Astrocyte (in vitro differentiated cells and primary cell): ENCODE results near the gene FECH. TPM values are rescaled to one million over a fixed set of nuclear protein-coding genes. Genes with fewer than 3 reads are reported as not detected.

Experiments used
- DNase-seq: peaks from one replicate; pipeline ENCODE4 v3.0.0-alpha.2; 2010; ENCODE audit warnings: low read depth
- FAIRE-seq: peaks from 2 replicates; lab custom pipeline; 2011; peaks lifted over from hg19 to GRCh38; lab: Jason Lieb, UNC
- H2AFZ ChIP-seq: 2 replicates; pipeline ENCODE4 v1.6.0; 2012; ENCODE audit warnings: low read depth, low read length, inconsistent platforms
- H3K27ac ChIP-seq: 2 replicates; pipeline ENCODE4 v1.5.1; 2011; ENCODE audit warnings: low read depth, low read length, inconsistent platforms
- H3K27me3 ChIP-seq: 2 replicates; pipeline ENCODE4 v1.6.0; 2011; ENCODE audit warnings: low read length, inconsistent platforms; ENCODE audit not compliant: insufficient read depth
- H3K36me3 ChIP-seq: 2 replicates; pipeline ENCODE4 v1.5.1; 2011; ENCODE audit warnings: low read length, inconsistent platforms; ENCODE audit not compliant: insufficient read depth
- H3K4me1 ChIP-seq: 2 replicates; pipeline ENCODE4 v1.5.1; 2011; ENCODE audit warnings: low read length, inconsistent platforms; ENCODE audit not compliant: insufficient read depth
- H3K4me2 ChIP-seq: 2 replicates; pipeline ENCODE4 v1.6.0; 2012; ENCODE audit warnings: low read length, inconsistent platforms
- H3K4me3 ChIP-seq: 2 replicates; pipeline ENCODE4 v1.5.1; 2011; ENCODE audit warnings: low read depth, mild to moderate bottlenecking, low read length, inconsistent platforms; ENCODE audit not compliant: insufficient read depth
- H3K79me2 ChIP-seq: 2 replicates; pipeline ENCODE4 v1.6.0; 2012; ENCODE audit warnings: mild to moderate bottlenecking, low read length, inconsistent platforms; ENCODE audit not compliant: insufficient read depth
- H3K9ac ChIP-seq: 2 replicates; pipeline ENCODE4 v1.6.0; 2012; ENCODE audit warnings: mild to moderate bottlenecking, low read length, inconsistent platforms
- H3K9me3 ChIP-seq: 2 replicates; pipeline ENCODE4 v1.5.1; 2012; ENCODE audit warnings: low read depth, mild to moderate bottlenecking, low read length, inconsistent platforms; ENCODE audit not compliant: insufficient read depth
- H4K20me1 ChIP-seq: 2 replicates; pipeline ENCODE4 v1.6.0; 2012; ENCODE audit warnings: low read length, inconsistent platforms; ENCODE audit not compliant: insufficient read depth
- H3K27ac Mint-ChIP-seq: one replicate; pipeline ENCODE4 v1.8.0; 2021; ENCODE audit warnings: mild to moderate bottlenecking, mixed read lengths; ENCODE audit not compliant: unreplicated experiment
- H3K27me3 Mint-ChIP-seq: one replicate; pipeline ENCODE4 v1.8.0; 2021; ENCODE audit warnings: low read depth, mixed read lengths; ENCODE audit not compliant: unreplicated experiment
- H3K36me3 Mint-ChIP-seq: one replicate; pipeline ENCODE4 v1.8.0; 2021; ENCODE audit warnings: low read depth, mixed read lengths; ENCODE audit not compliant: unreplicated experiment
- H3K4me1 Mint-ChIP-seq: one replicate; pipeline ENCODE4 v1.8.0; 2021; ENCODE audit warnings: low read depth, mixed read lengths; ENCODE audit not compliant: unreplicated experiment
- H3K4me3 Mint-ChIP-seq: one replicate; pipeline ENCODE4 v1.8.0; 2021; ENCODE audit warnings: mild to moderate bottlenecking, moderate library complexity, mixed read lengths; ENCODE audit not compliant: unreplicated experiment
- H3K9me3 Mint-ChIP-seq: one replicate; pipeline ENCODE4 v1.8.0; 2021; ENCODE audit warnings: mild to moderate bottlenecking, mixed read lengths; ENCODE audit not compliant: unreplicated experiment
- EZH2 ChIP-seq: IDR thresholded peaks from 2 replicates; pipeline ENCODE4 v1.6.1; 2012; ENCODE audit warnings: mild to moderate bottlenecking, low read length, inconsistent platforms; ENCODE audit not compliant: insufficient read depth
- total RNA-seq: library from RNA; stranded (reverse); gene quantifications from 2 replicates; pipeline ENCODE4 v1.2.1, GENCODE V29; 2021
- TF ChIP-seq, protein P1 (sequence below): IDR thresholded peaks from 2 replicates; pipeline ENCODE4 v1.5.1; 2011; ENCODE audit warnings: low read depth, mild to moderate bottlenecking, inconsistent platforms, low read length, moderate library complexity; ENCODE audit not compliant: insufficient read depth

Gene FECH
- total RNA-seq, 1 donor from 2014 or later = 25.1 TPM

DNA sequence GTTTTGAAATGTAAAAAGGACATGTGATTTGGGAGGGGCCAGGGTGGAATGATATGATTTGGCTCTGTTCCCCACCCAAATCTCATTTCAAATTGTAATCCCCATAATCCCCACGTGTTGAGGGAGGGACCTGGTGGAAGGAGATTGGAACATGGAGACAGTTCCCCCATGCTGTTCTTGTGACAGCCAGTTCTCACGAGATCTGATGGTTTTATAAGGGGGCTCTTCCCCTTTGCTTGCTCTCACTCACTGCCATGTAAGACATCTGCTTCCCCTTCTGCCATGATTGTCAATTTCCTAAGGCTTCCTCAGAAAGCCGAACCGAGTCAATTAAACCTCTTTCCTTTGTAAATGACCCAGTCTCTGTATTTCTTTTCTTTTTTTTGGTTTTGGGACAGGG lies 39.2 kb downstream of the FECH start:
- Histone ChIP-seq H3K36me3 (no peaks in the 10 kb centered on the region), H3K9me3 (no peaks in the 10 kb centered on the region), H3K27ac (no peak overlapping the region), H2AFZ (no peak overlapping the region), H3K4me2 (no peak overlapping the region), H3K9ac (no peak overlapping the region), H3K27me3 (no peaks in the 10 kb centered on the region), H3K79me2 (no peaks in the 10 kb centered on the region), H4K20me1 (no peaks in the 10 kb centered on the region), H3K4me1 (peaks cover 2% of the 10 kb centered on the region), H3K4me3 (no peak overlapping the region)
- H3K27ac Mint-ChIP-seq = no peak overlapping the region
- no peak overlapping the region for H3K4me3 Mint-ChIP-seq
- H3K4me1 Mint-ChIP-seq = peaks cover 10% of the 10 kb centered on the region
- H3K36me3 Mint-ChIP-seq = peaks cover 4% of the 10 kb centered on the region
- TF ChIP-seq, protein P1, sequence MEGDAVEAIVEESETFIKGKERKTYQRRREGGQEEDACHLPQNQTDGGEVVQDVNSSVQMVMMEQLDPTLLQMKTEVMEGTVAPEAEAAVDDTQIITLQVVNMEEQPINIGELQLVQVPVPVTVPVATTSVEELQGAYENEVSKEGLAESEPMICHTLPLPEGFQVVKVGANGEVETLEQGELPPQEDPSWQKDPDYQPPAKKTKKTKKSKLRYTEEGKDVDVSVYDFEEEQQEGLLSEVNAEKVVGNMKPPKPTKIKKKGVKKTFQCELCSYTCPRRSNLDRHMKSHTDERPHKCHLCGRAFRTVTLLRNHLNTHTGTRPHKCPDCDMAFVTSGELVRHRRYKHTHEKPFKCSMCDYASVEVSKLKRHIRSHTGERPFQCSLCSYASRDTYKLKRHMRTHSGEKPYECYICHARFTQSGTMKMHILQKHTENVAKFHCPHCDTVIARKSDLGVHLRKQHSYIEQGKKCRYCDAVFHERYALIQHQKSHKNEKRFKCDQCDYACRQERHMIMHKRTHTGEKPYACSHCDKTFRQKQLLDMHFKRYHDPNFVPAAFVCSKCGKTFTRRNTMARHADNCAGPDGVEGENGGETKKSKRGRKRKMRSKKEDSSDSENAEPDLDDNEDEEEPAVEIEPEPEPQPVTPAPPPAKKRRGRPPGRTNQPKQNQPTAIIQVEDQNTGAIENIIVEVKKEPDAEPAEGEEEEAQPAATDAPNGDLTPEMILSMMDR = no peak
- FAIRE-seq (no peak), DNase-seq (no peak)
- H3K9me3 Mint-ChIP-seq = no peaks in the 10 kb centered on the region
- peaks cover 3% of the 10 kb centered on the region for H3K27me3 Mint-ChIP-seq

DNA sequence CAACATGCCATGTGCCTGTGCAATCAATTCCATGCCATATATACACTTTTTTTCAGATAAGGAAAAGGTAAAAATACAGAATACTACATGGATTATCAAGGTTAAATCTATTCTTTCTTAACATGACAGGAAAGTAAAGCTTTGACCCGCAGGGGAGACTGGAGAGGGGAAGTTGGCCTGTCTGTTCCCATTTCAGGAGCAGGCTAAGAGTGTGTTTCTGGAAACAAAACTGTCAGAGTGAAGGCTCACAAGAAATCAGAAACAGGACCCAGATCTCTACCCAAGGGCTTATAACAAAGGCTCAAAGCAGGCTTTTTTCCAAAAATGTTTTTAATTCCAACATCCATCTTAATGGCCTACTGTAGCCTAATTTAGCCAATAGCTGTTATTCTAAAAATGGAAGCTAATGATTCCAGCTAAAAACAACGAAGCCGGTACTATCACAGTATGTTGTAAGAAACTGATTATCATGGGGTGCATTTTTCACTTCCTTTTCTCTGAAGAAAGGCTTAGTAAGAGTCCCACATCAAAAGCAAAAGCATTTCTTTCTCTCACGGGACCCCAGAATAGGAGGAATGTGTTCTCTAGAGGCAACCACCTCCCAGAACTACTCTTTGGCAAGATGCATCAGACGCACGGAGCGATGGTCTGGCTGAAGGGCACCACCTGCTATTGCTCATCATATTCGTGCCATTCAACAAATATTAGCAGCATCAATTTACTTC lies 41.4 kb downstream of the FECH start:
- FAIRE-seq (no peak), DNase-seq (no peak)
- no peak overlapping the region for H3K27ac Mint-ChIP-seq
- Histone ChIP-seq H3K9ac (no peak overlapping the region), H3K4me3 (no peak overlapping the region), H3K27me3 (no peaks in the 10 kb centered on the region), H3K9me3 (no peaks in the 10 kb centered on the region), H3K4me2 (no peak overlapping the region), H4K20me1 (no peaks in the 10 kb centered on the region), H3K27ac (no peak overlapping the region), H2AFZ (no peak overlapping the region), H3K4me1 (peaks cover 6% of the 10 kb centered on the region), H3K36me3 (no peaks in the 10 kb centered on the region), H3K79me2 (no peaks in the 10 kb centered on the region)
- no peaks in the 10 kb centered on the region for H3K36me3 Mint-ChIP-seq
- H3K9me3 Mint-ChIP-seq = no peaks in the 10 kb centered on the region
- peaks cover 13% of the 10 kb centered on the region for H3K4me1 Mint-ChIP-seq
- peaks cover 3% of the 10 kb centered on the region for H3K27me3 Mint-ChIP-seq
- TF ChIP-seq, protein P1 = no peak
- TF ChIP-seq EZH2 = no peak
- H3K4me3 Mint-ChIP-seq = no peak overlapping the region

DNA sequence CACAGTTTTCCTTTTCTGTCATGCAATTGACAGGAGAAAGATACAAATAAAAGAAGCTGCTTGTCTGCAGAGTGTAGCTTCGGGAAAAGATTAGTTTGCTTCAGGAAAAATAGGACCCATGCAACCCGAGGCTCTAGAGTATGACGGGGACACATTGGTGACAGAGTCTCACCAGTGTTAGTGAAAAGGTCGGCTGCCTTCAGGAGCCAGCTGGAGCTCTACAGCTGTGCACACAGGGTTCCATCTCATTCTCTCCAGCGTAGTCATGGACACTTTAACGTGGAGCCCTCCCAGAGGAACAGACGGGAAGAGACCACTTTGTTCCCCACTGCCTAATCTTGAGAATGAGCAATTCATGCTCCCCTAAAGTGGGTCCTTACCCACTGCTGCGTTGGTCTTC lies 42.9 kb downstream of the FECH start:
- H3K36me3 Mint-ChIP-seq = no peaks in the 10 kb centered on the region

More for the DNA sequence above, 42.9 kb downstream of the FECH start:
- H3K4me3 ChIP-seq = no peak overlapping the region
- H2AFZ ChIP-seq = no peak overlapping the region
- Mint-ChIP-seq H3K4me1 (peaks cover 13% of the 10 kb centered on the region), H3K4me3 (no peak overlapping the region), H3K27me3 (peaks cover 3% of the 10 kb centered on the region), H3K27ac (no peak overlapping the region), H3K9me3 (no peaks in the 10 kb centered on the region)
- H3K79me2 ChIP-seq = no peaks in the 10 kb centered on the region
- DNase-seq (no peak), FAIRE-seq (no peak)
- H3K4me1 ChIP-seq = peaks cover 6% of the 10 kb centered on the region
- no peak overlapping the region for H3K4me2 ChIP-seq
- H3K9me3 ChIP-seq = no peaks in the 10 kb centered on the region
- no peaks in the 10 kb centered on the region for H4K20me1 ChIP-seq
- no peak overlapping the region for H3K27ac ChIP-seq
- no peak for TF ChIP-seq EZH2
- TF ChIP-seq, protein P1 = no peak
- H3K9ac ChIP-seq = no peak overlapping the region
- no peaks in the 10 kb centered on the region for H3K27me3 ChIP-seq
- H3K36me3 ChIP-seq = no peaks in the 10 kb centered on the region
